ENCODE data around the gene CLTB.
A peak's percentile ranks its signal among the peaks of the same experiment; 100 is the strongest.

CLTB gene

GRCh38 chr5:176401281-176402205, 14.8 kb downstream of the CLTB start:
- no peak for DNase-seq

DNA sequence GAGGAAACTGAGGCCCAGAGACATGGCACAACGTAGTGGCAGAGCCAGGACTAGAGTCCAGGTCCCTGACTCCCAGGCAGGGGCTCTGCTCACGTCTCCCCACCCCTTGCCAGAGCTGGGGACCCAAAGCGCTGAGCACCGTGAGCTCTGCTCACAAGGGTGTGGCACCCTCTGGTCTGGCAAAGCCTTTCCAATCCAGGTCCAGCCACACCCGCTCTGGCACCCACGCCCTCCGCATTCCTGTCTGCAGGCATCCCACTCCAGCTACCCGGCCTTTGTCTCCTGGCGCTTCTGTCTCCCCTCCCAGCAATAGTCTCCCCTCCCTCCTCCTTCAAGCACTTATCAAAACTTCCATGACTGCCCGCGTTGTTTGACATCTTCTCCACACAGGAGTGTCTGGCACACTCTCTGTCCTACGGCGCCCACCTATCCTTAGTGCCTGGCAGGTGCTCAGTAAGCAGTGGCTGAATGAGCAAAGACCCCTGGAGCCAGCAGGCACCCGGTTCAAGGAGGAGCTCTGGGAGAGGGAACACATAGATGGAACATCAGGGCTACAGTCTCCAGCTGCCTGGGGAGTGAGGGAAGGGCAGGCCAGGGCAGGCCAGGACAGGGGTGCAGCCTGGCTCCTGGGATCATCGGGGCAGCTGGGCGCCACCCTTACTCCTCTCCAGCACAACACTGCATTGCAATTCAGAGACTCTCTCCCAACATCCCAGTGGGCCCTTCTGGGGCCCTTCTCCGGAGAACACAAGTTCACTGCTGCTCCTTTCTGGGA, 15.8 kb downstream of the CLTB start:
- no peak for DNase-seq

DNA sequence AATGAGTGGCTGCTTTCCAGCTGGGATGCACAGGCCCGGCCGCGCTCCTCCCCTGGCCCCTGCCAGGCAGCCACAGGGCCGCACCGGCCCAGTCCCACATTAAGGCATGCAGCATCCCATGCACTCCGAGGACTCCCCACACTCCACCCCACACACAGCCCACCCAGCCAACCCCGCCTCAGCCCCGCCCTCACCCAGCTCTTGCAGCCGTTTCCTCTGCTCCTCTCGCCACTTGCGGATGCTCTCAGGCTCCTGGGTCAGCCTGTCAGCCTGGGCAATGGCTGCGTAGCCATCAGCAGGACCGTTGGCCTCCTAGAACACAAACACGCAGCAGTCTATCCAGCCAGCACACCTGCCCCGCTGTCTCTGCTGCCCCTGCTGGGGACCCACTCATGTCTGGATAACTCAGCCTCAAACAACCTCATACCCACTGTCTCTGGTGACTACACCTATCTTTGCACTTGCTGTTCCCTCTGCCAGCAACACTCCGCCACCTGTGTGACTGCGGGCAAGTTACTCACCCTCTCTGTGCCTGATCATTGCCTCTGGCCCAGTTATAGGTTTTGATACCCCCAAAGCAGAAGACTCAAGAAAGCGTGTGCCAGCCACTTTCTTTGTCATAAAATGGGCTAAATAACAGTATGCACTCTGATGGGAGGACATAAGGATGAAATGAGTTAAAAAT, 18.5 kb downstream of the CLTB start:
- DNase-seq, result no peak

DNA sequence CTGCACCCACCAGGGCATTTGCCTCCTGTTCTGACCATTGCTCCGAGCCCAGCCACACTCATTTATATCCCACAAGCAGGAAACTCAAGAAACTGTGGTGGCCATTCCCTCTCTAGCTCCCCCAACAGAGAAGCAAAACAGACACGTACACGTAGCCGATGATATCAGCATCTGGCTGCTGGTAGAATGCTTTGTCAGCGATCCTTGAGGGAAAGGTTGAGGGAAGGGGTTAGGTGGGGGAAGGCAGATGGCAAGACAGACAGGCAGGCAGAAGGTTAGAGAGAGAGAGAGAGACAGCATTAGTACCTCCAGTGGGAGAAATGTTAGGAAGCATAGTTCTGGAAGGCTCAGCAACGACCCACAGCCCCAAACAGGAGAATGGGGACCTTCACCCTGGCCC, 20.0 kb downstream of the CLTB start:
- no peak for DNase-seq

- no peak for DNase-seq
These were observed 21.3 kb downstream of the CLTB start for GRCh38 chr5:176394881-176395675.

- DNase-seq, result no peak
These were observed 22.2 kb downstream of the CLTB start for GRCh38 chr5:176394096-176394495.

DNA sequence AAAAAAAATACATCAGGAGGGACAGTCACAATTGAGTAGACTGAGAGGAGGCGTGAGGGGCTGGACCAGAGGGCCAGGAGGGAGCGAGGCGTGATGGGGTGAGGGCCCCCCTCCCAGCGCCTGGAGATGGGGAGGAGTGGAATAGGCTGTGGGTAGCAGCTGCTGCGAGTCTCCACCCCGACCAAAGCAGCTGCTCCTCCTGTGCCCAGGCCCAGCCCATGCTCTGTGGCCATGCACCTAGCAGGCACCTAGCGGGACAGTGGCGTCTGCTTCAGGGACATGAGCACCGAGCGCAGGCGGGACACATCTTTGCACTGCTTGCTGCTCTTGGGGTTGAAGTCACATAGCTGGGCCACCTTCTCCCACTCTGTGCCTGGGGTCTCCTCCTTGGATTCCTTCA, 23.8 kb downstream of the CLTB start:
- DNase-seq, result no peak

GRCh38 chr5:176391999-176392398, 24.3 kb downstream of the CLTB start:
- DNase-seq, result no peak

DNA sequence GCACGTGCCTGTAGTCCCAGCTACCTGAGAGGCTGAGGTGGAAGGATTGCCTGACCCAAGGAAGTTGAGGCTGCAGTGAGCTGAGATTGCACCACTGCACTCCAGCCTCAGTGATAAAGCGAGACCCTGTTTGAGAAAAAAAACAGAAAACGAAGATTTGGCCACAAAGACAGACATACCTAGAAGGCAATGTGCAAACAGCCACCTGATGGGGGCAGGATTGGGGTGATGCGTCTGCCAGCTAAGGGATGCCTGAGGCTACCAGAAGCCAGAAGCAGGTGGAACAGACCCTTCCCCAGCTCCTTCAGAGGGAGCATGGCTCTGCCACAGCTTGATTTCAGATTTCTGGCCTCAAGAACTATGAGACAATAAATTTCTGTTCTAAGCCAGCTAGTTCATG, 24.9 kb downstream of the CLTB start:
- no peak for DNase-seq

DNA sequence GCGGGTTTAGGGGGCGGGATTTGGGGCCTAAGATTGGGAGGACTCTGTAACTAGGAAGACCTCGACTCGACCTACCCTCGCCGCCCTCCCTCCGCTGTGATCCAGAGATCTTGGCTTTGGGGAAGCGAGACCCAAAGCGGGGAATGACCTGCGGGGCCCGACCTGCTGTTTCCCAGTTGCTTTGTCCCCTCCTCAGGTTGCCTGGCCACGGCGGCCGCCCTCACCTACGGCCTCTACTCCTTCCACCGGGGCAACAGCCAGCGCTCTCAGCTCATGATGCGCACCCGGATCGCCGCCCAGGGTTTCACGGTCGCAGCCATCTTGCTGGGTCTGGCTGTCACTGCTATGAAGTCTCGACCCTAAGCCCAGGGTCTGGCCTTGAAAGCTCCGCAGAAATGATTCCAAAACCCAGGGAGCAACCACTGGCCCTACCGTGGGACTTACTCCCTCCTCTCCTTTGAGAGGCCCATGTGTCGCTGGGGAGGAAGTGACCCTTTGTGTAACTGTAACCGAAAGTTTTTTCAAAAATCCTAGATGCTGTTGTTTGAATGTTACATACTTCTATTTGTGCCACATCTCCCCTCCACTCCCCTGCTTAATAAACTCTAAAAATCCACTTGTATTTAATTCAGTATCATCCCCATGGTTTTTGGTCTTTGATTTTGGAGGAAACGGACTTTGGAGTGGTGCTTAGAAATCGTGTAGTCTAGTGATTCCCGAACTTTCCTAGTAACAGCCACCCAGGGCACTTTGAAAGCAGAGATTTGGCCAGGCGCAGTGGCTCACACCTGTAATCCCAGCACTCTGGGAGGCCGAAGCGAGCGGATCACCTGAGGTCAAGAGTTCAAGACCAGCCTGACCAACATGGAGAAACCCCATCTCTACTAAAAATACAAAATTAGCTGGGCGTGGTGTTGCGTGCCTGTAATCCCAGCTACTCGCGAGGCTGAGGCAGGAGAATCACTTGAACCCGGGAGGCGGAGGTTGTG, 26.9 kb downstream of the CLTB start:
- DNase-seq, result no peak

DNA sequence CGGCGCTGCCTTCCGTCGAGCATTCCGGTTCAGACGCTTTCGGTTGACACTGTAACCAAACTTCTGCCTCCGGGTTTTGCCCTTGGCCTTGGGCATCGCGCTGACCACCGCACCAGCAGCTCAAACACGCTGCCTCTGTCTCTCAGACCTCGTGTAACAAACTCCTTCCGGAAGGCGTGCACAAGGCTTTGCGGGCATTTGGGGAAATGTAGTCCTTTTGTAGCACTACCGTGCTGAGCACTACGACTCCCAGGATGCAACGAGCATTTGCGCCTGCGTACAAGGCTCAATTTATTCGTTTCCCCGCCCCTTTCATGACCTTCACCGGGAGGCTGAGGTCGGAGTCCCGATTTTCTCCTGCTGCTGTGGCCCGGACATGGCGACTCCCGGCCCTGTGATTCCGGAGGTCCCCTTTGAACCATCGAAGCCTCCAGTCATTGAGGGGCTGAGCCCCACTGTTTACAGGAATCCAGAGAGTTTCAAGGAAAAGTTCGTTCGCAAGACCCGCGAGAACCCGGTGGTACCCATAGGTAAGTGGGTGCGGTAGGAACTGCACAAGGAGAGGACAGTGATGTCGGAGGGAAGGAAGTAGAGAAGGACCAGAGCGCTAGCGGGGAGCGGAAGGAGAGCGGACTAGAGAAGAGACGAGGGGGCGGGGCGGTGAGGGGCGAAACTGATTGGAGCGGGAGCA, 27.8 kb downstream of the CLTB start, which contains the start of the genes HIGD2A and NOP16:
Gene HIGD2A (plus strand): TSS at position 308 of the 691 bp plus-strand sequence. CDS start 69 bp downstream, at position 377.
Gene NOP16 (minus strand): TSS at position 155 of the 691 bp plus-strand sequence. CDS start 59 bp downstream, at position 96.
- peak; percentile 98 for DNase-seq

GRCh38 chr5:176388003-176388443, 28.3 kb downstream of the CLTB start:
- DNase-seq, result no peak

GRCh38 chr5:176387384-176387925, 28.9 kb downstream of the CLTB start:
- no peak for DNase-seq

DNA sequence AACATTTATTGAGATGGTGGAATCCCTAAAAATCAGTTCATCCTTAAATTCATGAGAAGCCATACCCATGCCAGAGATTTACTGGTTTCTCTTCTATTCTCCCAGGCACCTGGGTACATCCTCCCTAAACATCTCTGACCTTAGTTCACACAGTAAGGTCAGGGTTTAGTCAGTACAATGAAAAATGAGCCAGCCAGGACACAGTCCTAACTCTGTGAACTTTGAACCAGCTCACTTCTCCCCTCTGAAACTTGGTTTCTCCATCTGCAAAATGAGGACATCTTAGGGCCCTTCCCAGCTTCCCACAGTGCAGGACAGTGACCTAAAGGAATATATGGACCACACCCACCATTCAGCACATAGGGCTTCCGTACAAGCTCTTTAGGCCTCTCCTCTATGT, 29.8 kb downstream of the CLTB start:
- DNase-seq, result no peak

GRCh38 chr5:176384991-176385390, 31.3 kb downstream of the CLTB start:
- DNase-seq, result no peak

- DNase-seq, result no peak
These were observed 31.9 kb downstream of the CLTB start for GRCh38 chr5:176384366-176384930.

- DNase-seq, result no peak
These were observed 32.4 kb downstream of the CLTB start for GRCh38 chr5:176383961-176384360.

GRCh38 chr5:176383248-176383905, 33.0 kb downstream of the CLTB start:
- DNase-seq, result no peak

DNA sequence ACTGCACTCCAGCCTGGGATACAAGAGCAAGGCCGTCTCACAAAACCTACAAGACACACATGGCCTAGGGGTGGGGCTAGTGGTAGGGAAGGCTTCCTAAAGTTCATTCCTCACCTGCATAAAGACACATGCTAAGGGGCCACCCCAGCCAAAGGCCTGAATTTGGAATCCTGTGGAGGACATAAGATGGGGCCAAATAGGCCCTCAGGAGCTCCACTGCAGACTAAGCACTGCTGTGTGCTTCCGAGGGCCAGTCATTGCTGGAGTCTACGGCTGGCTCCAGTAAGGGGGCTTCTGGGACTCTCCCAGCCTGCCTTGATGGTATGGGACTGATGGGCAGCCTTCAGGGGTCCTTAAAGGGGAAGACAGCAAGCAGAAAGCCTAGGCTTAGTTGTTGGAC, 33.6 kb downstream of the CLTB start:
- no peak for DNase-seq
